Liver (tissue), 9 donors: Measurements from ENCODE around the gene ERAP2. TPM values are rescaled to one million over a fixed set of nuclear protein-coding genes. Genes with fewer than 3 reads are reported as not detected.

Source experiments
- DNase-seq: peaks from one replicate; pipeline ENCODE4 v3.0.0-alpha.2; 2017; ENCODE audit warnings: low spot score
- H3K27ac ChIP-seq, 2 donors: one replicate each; pipeline ENCODE4 v1.7.0; 2013; ENCODE audit warnings: inconsistent platforms in 2 of 2, low read length in 2 of 2, control low read depth in 1 of 2, low read depth in 1 of 2, mild to moderate bottlenecking in 1 of 2
- H3K27me3 ChIP-seq, 4 donors: one replicate each; pipeline versions ENCODE4 v1.6.1 to v1.7.0; 2013; ENCODE audit warnings: low read length in 3 of 4, inconsistent platforms in 1 of 4, mild to moderate bottlenecking in 1 of 4, moderate library complexity in 1 of 4; ENCODE audit not compliant: control insufficient read depth in 4 of 4, insufficient read depth in 4 of 4
- H3K36me3 ChIP-seq, 4 donors: one replicate each; pipeline versions ENCODE4 v1.6.1 to v1.7.0; 2013; ENCODE audit warnings: low read length in 3 of 4, mild to moderate bottlenecking in 3 of 4, low read depth in 1 of 4, moderate library complexity in 1 of 4; ENCODE audit not compliant: control insufficient read depth in 4 of 4, insufficient read depth in 3 of 4
- H3K4me1 ChIP-seq, 4 donors: one replicate each; pipeline versions ENCODE4 v1.6.1 to v1.7.0; 2013; ENCODE audit warnings: low read length in 3 of 4, mild to moderate bottlenecking in 3 of 4, moderate library complexity in 1 of 4; ENCODE audit not compliant: control insufficient read depth in 4 of 4, insufficient read depth in 4 of 4
- H3K4me3 ChIP-seq, 3 donors: one replicate each; pipeline versions ENCODE4 v1.6.1 to v1.7.0; 2013; ENCODE audit warnings: low read length in 3 of 3, control low read depth in 1 of 3, low read depth in 1 of 3, mild to moderate bottlenecking in 1 of 3
- H3K9ac ChIP-seq, 2 donors: one replicate each; pipeline ENCODE4 v1.7.0; 2013; ENCODE audit warnings: low read length in 2 of 2, mild to moderate bottlenecking in 2 of 2, moderate library complexity in 2 of 2, control low read depth in 1 of 2, low read depth in 1 of 2
- H3K9me3 ChIP-seq, 4 donors: one replicate each; pipeline versions ENCODE4 v1.6.1 to v1.7.0; 2013; ENCODE audit warnings: low read length in 3 of 4; ENCODE audit not compliant: control insufficient read depth in 4 of 4
- EGR1 ChIP-seq, 2 donors: IDR thresholded peaks; 2 replicates each; pipeline ENCODE4 v1.6.1; 2016 to 2018; ENCODE audit warnings: antibody characterized with exemption in 2 of 2, low read depth in 2 of 2
- FOXA1 ChIP-seq: IDR thresholded peaks from 2 replicates; pipeline ENCODE4 v1.6.1; 2016; ENCODE audit warnings: antibody characterized with exemption
- FOXA2 ChIP-seq: IDR thresholded peaks from 2 replicates; pipeline ENCODE4 v1.6.1; 2016; ENCODE audit warnings: antibody characterized with exemption
- GABPA ChIP-seq, 2 donors: IDR thresholded peaks in 1 of 2; conservative IDR thresholded peaks in 1 of 2; 2 replicates each; pipeline ENCODE4 v1.6.1; 2016; ENCODE audit warnings: antibody characterized with exemption in 2 of 2, mild to moderate bottlenecking in 1 of 2, moderate library complexity in 1 of 2
- HNF4A ChIP-seq, 2 donors: conservative IDR thresholded peaks; 2 replicates each; pipeline ENCODE4 v1.6.1; 2016; ENCODE audit warnings: antibody characterized with exemption in 2 of 2, mild to moderate bottlenecking in 2 of 2
- HNF4G ChIP-seq: IDR thresholded peaks from 2 replicates; pipeline ENCODE4 v1.6.1; 2016; ENCODE audit warnings: antibody characterized with exemption
- JUND ChIP-seq, 2 donors: IDR thresholded peaks; 2 replicates each; pipeline ENCODE4 v1.6.1; 2016; ENCODE audit warnings: antibody characterized with exemption in 2 of 2
- RAD21 ChIP-seq, 2 donors: IDR thresholded peaks; 2 replicates each; pipeline ENCODE4 v1.6.1; 2016; ENCODE audit warnings: antibody characterized with exemption in 2 of 2, mild to moderate bottlenecking in 2 of 2
- WGBS: extraction: QIAGEN DNeasy Blood & Tissue Kit; methylation state at CpG from one replicate; pipeline ENCODE4 v1.1.7; 2013; 5-methylcytosine and 5-hydroxymethylcytosine counted together
- polyA plus RNA-seq, 2 donors: library from polyadenylated mRNA; stranded (reverse) in 1 of 2; unstranded in 1 of 2; fragments of 200-250 nt in 1 of 2; fragments of >200 nt in 1 of 2; fragmentation: Nextera tagmentation in 1 of 2; extraction: Ambion mirVana in 1 of 2; gene quantifications; one replicate each; pipeline versions ENCODE4 v1.2.1 to v1.2.3, GENCODE V29; 2013 to 2015
- total RNA-seq, 2 donors: library from RNA; depleted of rRNA; stranded (reverse); fragments of >200 nt; gene quantifications; one replicate each; pipeline ENCODE4 v1.2.3, GENCODE V29; 2014
- TF ChIP-seq, protein P1 (sequence below): fragments of 150-350 bp; IDR thresholded peaks from 2 replicates; pipeline ENCODE4 v1.5.1; 2017; ENCODE audit warnings: improper control_type of control experiment, low read depth, low read length; ENCODE audit not compliant: missing input control
- TF ChIP-seq, protein P2 (sequence below): IDR thresholded peaks from 2 replicates; pipeline ENCODE4 v1.6.1; 2016; ENCODE audit warnings: antibody characterized with exemption
- donor health status: healthy.
- donor health status: healthy.
- donor health status: healthy.
- donor health status: healthy.
- donor health status: healthy.

The ERAP2 gene
- total and polyA plus RNA-seq, 4 donors = 1.8 to 15.5 (median 10.7) TPM

DNA sequence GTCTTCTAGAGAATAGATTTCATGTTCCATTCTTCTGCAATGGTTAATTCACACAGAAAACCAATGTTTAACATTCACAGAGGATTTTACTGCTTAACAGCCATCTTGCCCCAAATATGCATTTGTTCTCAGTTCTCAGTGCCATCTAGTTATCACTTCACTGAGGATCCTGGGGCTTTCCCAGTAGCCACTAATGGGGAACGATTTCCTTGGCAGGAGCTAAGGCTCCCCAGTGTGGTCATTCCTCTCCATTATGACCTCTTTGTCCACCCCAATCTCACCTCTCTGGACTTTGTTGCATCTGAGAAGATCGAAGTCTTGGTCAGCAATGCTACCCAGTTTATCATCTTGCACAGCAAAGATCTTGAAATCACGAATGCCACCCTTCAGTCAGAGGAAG lies 3.4 kb downstream of the ERAP2 start:
- Histone ChIP-seq H3K27me3 (no peaks in the 10 kb centered on the region), H3K4me3 (no peak overlapping the region), H3K27ac (no peak overlapping the region), H3K4me1 (peaks cover 0 to 29% (median 10%) of the 10 kb centered on the region in 4 donors), H3K36me3 (peaks cover 0 to 12% (median 2%) of the 10 kb centered on the region in 4 donors), H3K9ac (no peak overlapping the region), H3K9me3 (no peaks in the 10 kb centered on the region)
- TF ChIP-seq FOXA2 = no peak
- TF ChIP-seq, protein P1, sequence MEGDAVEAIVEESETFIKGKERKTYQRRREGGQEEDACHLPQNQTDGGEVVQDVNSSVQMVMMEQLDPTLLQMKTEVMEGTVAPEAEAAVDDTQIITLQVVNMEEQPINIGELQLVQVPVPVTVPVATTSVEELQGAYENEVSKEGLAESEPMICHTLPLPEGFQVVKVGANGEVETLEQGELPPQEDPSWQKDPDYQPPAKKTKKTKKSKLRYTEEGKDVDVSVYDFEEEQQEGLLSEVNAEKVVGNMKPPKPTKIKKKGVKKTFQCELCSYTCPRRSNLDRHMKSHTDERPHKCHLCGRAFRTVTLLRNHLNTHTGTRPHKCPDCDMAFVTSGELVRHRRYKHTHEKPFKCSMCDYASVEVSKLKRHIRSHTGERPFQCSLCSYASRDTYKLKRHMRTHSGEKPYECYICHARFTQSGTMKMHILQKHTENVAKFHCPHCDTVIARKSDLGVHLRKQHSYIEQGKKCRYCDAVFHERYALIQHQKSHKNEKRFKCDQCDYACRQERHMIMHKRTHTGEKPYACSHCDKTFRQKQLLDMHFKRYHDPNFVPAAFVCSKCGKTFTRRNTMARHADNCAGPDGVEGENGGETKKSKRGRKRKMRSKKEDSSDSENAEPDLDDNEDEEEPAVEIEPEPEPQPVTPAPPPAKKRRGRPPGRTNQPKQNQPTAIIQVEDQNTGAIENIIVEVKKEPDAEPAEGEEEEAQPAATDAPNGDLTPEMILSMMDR = no peak
- TF ChIP-seq RAD21 (IDR thresholded peaks at IDR 0.05) = no peak
- TF ChIP-seq, protein P2, sequence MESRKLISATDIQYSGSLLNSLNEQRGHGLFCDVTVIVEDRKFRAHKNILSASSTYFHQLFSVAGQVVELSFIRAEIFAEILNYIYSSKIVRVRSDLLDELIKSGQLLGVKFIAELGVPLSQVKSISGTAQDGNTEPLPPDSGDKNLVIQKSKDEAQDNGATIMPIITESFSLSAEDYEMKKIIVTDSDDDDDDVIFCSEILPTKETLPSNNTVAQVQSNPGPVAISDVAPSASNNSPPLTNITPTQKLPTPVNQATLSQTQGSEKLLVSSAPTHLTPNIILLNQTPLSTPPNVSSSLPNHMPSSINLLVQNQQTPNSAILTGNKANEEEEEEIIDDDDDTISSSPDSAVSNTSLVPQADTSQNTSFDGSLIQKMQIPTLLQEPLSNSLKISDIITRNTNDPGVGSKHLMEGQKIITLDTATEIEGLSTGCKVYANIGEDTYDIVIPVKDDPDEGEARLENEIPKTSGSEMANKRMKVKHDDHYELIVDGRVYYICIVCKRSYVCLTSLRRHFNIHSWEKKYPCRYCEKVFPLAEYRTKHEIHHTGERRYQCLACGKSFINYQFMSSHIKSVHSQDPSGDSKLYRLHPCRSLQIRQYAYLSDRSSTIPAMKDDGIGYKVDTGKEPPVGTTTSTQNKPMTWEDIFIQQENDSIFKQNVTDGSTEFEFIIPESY = no peak
- TF ChIP-seq HNF4A (conservative IDR thresholded peaks at IDR 0.05) = no peak
- TF ChIP-seq GABPA (IDR thresholded peaks at IDR 0.05 in 1 of 2, conservative IDR thresholded peaks at IDR 0.05 in 1 of 2) = no peak
- no peak for TF ChIP-seq HNF4G
- TF ChIP-seq FOXA1 = no peak
- TF ChIP-seq JUND (IDR thresholded peaks at IDR 0.05) = no peak
- no peak for DNase-seq
- 83% methylated on average over 3 of the region's 3 CpGs for WGBS

DNA sequence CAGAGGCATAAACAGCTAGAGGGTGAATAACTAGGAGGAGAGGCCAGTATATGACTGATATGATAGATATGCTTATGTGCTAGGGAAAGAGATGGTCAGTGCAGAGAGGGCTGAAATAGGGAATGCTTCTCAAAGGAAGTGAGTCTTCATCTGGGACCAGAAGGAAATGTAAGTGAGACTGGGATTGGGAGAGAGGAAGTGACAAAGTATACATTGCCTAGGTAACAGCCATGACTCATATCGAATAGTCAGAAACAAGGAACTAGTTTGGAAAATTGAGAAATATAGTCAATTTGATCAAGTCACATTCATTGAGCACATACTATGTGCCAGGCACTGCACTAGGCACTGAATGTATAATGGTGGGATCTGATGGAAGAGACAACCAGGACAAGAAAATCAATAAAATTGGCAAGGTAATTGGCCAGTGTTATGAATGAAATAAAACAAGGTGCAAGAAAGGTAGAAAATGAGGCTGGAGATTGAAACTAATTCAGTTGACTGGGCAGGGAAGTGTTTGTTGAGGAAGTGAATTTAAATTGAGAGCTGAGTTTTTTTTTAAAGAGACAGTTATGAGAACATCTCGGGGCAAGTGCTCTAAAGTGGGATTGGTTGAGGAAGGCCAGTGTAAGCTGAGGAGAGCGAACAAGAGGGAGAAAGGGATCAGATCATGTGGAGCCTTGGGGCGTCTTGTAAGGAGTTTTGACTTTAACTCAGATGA lies 4.3 kb downstream of the ERAP2 start:
- H3K4me3 ChIP-seq = no peak overlapping the region
- WGBS = 88% methylated on average over 4 of the region's 4 CpGs
- no peaks in the 10 kb centered on the region for H3K27me3 ChIP-seq
- H3K9ac ChIP-seq = no peak overlapping the region
- H3K36me3 ChIP-seq = peaks cover 0 to 16% (median 3%) of the 10 kb centered on the region in 4 donors
- no peak for DNase-seq
- no peaks in the 10 kb centered on the region for H3K9me3 ChIP-seq
- no peak overlapping the region for H3K27ac ChIP-seq
- TF ChIP-seq EGR1 (IDR thresholded peaks at IDR 0.05; ENCODE audit: low read depth in 2 of 2) = no peak
- H3K4me1 ChIP-seq = peaks cover 0 to 27% (median 9%) of the 10 kb centered on the region in 4 donors

DNA sequence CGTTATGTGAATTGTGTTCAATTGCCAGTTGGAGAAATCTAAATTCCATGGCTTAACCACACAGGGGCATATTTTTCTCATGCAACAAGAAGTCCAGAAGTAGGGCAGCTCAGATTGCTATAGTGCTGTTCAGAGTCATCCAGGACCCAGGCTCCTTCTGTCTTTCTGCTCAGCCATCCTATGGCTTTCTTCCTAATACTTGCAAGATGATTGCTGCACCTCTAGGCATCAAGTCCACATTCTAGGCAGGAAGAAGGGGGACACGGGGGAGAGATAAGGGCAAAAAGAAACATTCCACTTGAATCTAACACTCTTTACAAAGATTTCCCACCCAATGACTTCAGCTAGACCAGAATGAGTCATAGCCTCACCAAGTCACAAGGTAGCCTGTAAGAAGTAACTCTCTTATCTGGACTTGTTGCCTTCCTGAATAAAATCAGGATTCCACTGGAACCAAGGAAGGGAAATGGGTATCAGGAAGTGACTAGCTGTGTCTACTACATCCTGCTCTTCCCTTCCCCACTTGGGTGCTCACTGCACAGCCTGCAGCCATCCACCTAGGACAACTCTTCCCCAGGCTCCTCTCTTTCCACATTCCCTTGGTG lies 5.3 kb downstream of the ERAP2 start:
- H3K4me3 ChIP-seq = no peak overlapping the region
- peaks cover 0 to 16% (median 3%) of the 10 kb centered on the region in 4 donors for H3K36me3 ChIP-seq
- H3K9ac ChIP-seq = no peak overlapping the region
- peak in 1 of 2 donors; percentile 10 for TF ChIP-seq JUND (IDR thresholded peaks at IDR 0.05)
- no peak for TF ChIP-seq HNF4A (conservative IDR thresholded peaks at IDR 0.05)
- H3K27me3 ChIP-seq = no peaks in the 10 kb centered on the region
- no peak for DNase-seq
- WGBS = 86% methylated on average over 2 of the region's 2 CpGs
- H3K9me3 ChIP-seq = no peaks in the 10 kb centered on the region
- H3K27ac ChIP-seq = peak overlapping the region in 1 of 2 donors; percentile 4
- peaks cover 0 to 26% (median 6%) of the 10 kb centered on the region in 4 donors for H3K4me1 ChIP-seq
